ENCODE results near the gene SIK3.

The SIK3 gene

DNA sequence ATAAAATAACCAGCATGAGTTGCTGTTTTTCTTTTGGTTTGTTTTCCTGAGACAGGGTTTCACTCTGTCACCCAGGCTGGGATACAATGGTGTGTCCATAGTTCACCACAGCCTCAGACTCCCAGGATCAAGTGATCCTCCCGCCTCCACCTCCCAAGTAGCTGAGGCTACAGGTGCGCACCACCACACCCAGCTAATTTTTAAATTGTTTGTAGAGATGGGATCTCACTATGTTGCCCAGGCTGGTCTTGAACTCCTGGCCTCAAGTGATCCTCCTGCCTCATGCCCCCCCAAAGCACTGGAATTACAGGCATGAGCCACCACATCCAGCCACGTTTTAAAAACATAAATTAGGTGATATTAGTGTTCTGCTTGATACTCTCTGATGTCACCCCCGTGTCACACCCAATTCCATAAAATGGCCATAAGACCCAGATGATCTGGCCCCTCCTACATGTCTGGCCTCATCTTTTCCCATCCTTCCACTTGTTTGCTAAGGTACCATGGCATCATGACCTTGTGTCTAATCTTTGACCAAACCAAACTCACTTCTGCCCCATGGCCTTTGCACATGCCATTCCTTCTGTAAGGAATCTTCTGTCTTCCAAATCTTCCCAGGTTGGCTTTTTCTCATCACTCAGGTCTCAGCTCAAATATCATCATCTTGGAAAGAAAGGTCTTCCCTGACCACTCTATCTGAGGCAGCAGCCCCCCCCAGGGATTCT lies 6.3 kb downstream of the SIK3 start:
- no peak for DNase-seq (ENCODE audit: extremely low read depth, low read depth)
- TF ChIP-seq, protein P1, sequence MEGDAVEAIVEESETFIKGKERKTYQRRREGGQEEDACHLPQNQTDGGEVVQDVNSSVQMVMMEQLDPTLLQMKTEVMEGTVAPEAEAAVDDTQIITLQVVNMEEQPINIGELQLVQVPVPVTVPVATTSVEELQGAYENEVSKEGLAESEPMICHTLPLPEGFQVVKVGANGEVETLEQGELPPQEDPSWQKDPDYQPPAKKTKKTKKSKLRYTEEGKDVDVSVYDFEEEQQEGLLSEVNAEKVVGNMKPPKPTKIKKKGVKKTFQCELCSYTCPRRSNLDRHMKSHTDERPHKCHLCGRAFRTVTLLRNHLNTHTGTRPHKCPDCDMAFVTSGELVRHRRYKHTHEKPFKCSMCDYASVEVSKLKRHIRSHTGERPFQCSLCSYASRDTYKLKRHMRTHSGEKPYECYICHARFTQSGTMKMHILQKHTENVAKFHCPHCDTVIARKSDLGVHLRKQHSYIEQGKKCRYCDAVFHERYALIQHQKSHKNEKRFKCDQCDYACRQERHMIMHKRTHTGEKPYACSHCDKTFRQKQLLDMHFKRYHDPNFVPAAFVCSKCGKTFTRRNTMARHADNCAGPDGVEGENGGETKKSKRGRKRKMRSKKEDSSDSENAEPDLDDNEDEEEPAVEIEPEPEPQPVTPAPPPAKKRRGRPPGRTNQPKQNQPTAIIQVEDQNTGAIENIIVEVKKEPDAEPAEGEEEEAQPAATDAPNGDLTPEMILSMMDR (IDR thresholded peaks at IDR 0.05; ENCODE audit: low read depth, low read length) = no peak

DNA sequence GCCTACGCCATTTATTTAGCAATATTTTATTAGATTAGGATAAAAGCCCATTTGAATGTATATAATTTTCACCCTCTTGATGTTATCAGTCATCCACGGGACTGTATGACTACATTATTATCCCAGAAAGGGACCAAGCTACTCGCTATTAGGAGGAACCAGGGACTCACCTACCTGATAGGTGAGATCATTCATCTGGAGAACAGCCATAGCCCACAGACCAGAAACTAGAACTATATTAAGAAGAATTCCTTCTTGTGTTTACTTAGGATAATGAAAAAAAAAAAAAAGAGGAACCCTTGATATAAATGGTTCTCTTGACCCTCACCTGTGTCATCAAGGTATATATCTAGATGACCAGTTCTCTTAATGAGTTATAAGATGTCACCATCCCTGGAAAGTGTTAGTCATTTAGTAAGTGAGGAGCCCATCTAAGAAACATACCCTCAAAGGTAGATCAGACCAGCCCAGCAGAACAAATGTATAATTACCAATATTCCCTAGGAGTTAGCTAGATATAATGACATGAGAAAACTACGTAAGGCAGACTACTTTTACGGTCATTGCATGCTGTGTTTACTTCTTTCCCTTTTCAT lies 8.0 kb downstream of the SIK3 start:
- no peak for DNase-seq (ENCODE audit: extremely low read depth, low read depth)
- TF ChIP-seq, protein P1 (IDR thresholded peaks at IDR 0.05; ENCODE audit: low read depth, low read length) = no peak

DNA sequence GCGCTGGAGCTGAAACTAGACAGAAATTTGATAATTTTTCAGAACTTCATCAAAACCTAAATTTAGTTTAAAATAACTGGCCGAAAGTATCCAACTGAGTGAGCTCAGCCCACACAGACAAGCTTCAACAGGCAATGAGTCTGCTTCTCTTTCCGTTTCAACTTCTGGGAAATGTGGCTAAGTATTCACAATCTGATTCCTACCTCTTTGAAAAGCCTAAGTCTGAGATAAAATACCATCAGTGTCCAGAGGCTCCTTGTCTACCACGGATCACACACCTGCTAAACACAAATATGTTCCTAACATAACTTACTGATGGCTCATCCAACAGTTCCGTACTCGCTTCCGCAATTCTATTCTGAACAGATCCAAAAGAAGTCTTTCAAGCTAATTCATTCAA lies 8.5 kb downstream of the SIK3 start:
- no peak for DNase-seq (ENCODE audit: extremely low read depth, low read depth)

DNA sequence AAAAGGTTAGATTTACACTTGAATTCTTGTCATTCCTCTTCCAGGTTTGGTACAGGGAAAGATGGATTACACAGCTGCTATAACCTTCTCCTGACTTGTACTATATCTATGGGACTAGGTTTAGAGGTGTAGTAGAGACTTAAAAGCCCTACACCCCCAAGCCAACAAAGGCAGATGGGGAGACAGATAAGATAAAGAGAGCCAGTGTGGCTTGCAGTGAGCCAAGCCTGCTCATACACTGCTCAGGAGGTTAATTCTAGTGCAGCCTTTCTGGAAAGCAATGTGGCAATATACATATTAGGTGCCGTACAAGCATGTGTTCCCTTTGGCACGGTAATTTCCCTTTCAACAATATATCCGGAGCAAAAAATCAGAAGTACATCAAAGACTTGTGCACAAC lies 10.8 kb downstream of the SIK3 start:
- TF ChIP-seq, protein P1 (IDR thresholded peaks at IDR 0.05; ENCODE audit: low read depth, low read length) = no peak
- no peak for DNase-seq (ENCODE audit: extremely low read depth, low read depth)

More for the DNA sequence above, 8.5 kb downstream of the SIK3 start:
- TF ChIP-seq, protein P1 (IDR thresholded peaks at IDR 0.05; ENCODE audit: low read depth, low read length) = no peak

DNA sequence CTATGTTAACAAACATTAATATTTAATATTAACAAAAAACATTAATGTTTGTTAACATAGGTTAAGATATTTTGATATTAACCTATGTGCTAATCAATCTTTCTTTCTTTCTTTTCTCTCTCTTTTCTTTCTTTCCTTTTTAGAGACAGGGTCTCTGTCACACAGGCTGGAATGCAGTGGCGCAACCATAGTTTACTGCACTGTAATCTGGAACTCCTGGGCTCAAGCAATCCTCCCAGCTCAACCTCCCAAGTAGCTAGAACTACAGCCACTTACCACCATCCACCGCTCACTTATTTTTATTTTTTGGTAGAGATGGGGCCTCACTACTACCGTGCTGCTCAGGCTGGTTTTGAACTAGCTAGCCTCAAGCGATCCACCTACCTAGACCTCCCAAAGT lies 13.2 kb downstream of the SIK3 start:
- TF ChIP-seq, protein P1 (IDR thresholded peaks at IDR 0.05; ENCODE audit: low read depth, low read length) = no peak
- DNase-seq (ENCODE audit: extremely low read depth, low read depth) = no peak

DNA sequence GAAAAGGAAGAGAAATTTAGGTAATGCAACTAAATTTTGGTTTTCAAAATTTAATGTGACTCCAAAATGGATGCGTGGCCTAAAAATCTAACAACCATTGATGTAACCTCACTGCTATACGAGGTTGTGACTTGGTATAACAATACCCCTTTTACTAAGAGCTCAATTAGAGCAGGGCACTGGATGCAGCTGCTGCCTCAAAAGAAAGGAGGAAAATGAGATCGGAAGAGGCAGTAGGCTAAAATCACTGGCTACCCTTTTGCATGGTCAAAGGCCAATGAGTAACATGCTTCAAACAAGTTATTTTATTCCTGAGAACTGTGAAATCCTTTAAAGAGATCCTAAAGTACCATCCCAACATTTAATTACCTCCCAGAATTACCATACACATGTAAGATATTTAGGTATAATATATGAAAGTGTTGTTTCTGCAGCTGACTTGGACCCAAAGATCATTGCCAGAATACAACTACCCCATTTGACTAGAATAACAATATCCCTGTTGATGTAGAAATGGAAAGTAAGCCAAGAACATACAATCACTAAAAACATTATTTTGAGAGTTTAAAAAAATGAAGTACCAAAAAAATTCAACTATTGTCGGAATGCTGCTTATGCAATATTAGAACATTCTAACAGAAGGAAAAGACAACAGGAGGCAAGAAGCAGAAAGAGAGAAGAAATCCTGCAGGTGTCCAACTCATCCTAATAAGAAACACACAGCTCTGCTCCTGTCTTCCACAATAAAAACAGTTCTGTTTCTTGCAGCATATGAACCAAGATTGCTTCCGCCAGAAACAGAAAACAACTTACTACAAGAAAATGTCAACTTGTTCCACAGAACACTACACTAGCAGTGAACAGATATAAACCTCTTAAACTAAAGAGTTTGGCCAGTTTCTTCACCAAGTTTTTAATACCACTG lies 15.0 kb downstream of the SIK3 start:
- no peak for DNase-seq (ENCODE audit: extremely low read depth, low read depth)
- TF ChIP-seq, protein P1 (IDR thresholded peaks at IDR 0.05; ENCODE audit: low read depth, low read length) = no peak

All from AG09319 (cell line).